ENCODE measurements around the gene YY1.

YY1 gene

GRCh38 chr14:100332071-100332639 lies 93.2 kb downstream of the YY1 start:
- no peak for DNase-seq (ENCODE audit: low read depth in 1 of 2, low spot score in 1 of 2)

Data from activated CD4-positive, alpha-beta T cell treated with anti-CD3 and anti-CD28 coated beads, Interleukin-2, amount 50 U/mL, for 24 hours (primary cell).